Smooth muscle cell (in vitro differentiated cells): ENCODE results near the gene TTC27. TPM values are rescaled to one million over a fixed set of nuclear protein-coding genes. Genes with fewer than 3 reads are reported as not detected.

Experiments
- DNase-seq: peaks from one replicate; lab custom pipeline; 2025; ENCODE audit not compliant: unreplicated experiment; lab: John Stamatoyannopoulos, UW
- H2AFZ ChIP-seq: fragments of 200-600 bp; sonication (generic); 2 replicates; pipeline ENCODE4 v1.6.0; 2016; ENCODE audit warnings: antibody characterized with exemption, low read depth, mild to moderate bottlenecking
- H3F3A ChIP-seq: fragments of 200-600 bp; sonication (generic); 2 replicates; pipeline ENCODE4 v1.6.0; 2017; ENCODE audit warnings: antibody characterized with exemption, low read depth
- H3K27ac ChIP-seq: fragments of 200-600 bp; sonication (generic); 2 replicates; pipeline ENCODE4 v1.5.1; 2016; ENCODE audit warnings: low read depth, mild to moderate bottlenecking
- H3K27me3 ChIP-seq: fragments of 200-600 bp; sonication (generic); 2 replicates; pipeline ENCODE4 v1.6.1; 2016; ENCODE audit warnings: low read depth, mild to moderate bottlenecking
- H3K36me3 ChIP-seq: fragments of 200-600 bp; sonication (generic); 2 replicates; pipeline ENCODE4 v1.5.1; 2016; ENCODE audit warnings: low read depth
- H3K4me1 ChIP-seq: fragments of 200-600 bp; sonication (generic); 2 replicates; pipeline ENCODE4 v1.5.1; 2016; ENCODE audit warnings: low read depth
- H3K4me2 ChIP-seq: fragments of 200-600 bp; sonication (generic); 2 replicates; pipeline ENCODE4 v1.6.0; 2016; ENCODE audit warnings: mild to moderate bottlenecking
- H3K4me3 ChIP-seq: fragments of 200-600 bp; sonication (generic); 2 replicates; pipeline ENCODE4 v1.5.1; 2016; ENCODE audit warnings: mild to moderate bottlenecking
- H3K79me2 ChIP-seq: fragments of 200-600 bp; sonication (generic); 2 replicates; pipeline ENCODE4 v1.6.0; 2016; ENCODE audit warnings: low read depth, mild to moderate bottlenecking
- H3K9ac ChIP-seq: fragments of 200-600 bp; sonication (generic); 2 replicates; pipeline ENCODE4 v1.6.0; 2016; ENCODE audit warnings: low read depth
- H3K9me3 ChIP-seq: fragments of 200-600 bp; sonication (generic); replicated peaks from 2 replicates; pipeline ENCODE4 v1.5.1; 2016; ENCODE audit warnings: low read depth
- H4K20me1 ChIP-seq: fragments of 200-600 bp; sonication (generic); 2 replicates; pipeline ENCODE4 v1.6.0; 2016; ENCODE audit warnings: low read depth
- CTCF ChIP-seq: fragments of 200-600 bp; sonication (generic); IDR thresholded peaks from 2 replicates; pipeline ENCODE4 v1.5.1; 2017; ENCODE audit warnings: borderline replicate concordance, mild to moderate bottlenecking, antibody characterized with exemption; ENCODE audit not compliant: insufficient read depth, poor library complexity, severe bottlenecking
- WGBS: methylation state at CpG from one replicate; pipeline ENCODE4 v1.1.7; 2016; ENCODE audit warnings: low lambda C conversion rate; 5-methylcytosine and 5-hydroxymethylcytosine counted together
- polyA plus RNA-seq: library from polyadenylated mRNA; unstranded; fragments of >200 nt; fragmentation: Nextera tagmentation; extraction: Ambion mirVana; gene quantifications from 2 replicates; pipeline ENCODE4 v1.2.1, GENCODE V29; 2016
- total RNA-seq: library from RNA; depleted of rRNA; stranded (reverse); fragments of >200 nt; gene quantifications from 2 replicates; pipeline ENCODE4 v1.2.3, GENCODE V29; 2014

TTC27 gene
- total and polyA plus RNA-seq, 2 experiments from 2014 or later, result 9.2 to 12.1 TPM

DNA sequence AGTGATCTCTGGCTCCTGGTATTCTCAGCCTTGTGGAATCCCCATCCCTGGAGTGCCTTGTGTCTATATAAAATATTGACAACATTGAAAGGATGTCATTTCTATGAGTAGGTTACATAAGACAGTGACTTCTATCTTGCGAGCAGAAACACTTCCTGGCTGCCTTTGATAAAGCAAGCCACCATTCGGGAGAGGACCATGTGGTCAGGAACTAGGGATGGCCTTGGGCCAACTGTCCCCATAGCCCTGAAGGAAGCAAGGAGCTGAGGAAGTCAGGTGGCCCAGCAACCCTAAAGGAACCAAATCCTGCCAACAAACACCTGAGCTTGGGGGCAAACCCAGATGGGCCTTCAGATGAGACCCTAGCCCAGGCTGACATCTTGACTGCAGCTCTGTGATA lies 205.9 kb downstream of the TTC27 start:
- Histone ChIP-seq H2AFZ (no peak overlapping the region), H3K79me2 (no peaks in the 10 kb centered on the region), H3K36me3 (no peaks in the 10 kb centered on the region), H3K4me1 (peaks cover 7% of the 10 kb centered on the region), H3K27ac (no peak overlapping the region), H3K9me3 (no peaks in the 10 kb centered on the region), H3F3A (no peaks in the 10 kb centered on the region), H3K4me2 (no peak overlapping the region), H4K20me1 (no peaks in the 10 kb centered on the region), H3K27me3 (no peaks in the 10 kb centered on the region), H3K4me3 (no peak overlapping the region), H3K9ac (no peak overlapping the region)
- DNase-seq, result no peak
- 91% methylated on average over 2 of the region's 2 CpGs for WGBS
- TF ChIP-seq CTCF, result no peak

GRCh38 chr2:32835148-32835547 lies 207.3 kb downstream of the TTC27 start:
- H3K9ac ChIP-seq, result no peak overlapping the region
- no peak overlapping the region for H2AFZ ChIP-seq
- H3K27ac ChIP-seq, result no peak overlapping the region
- H3K27me3 ChIP-seq, result no peaks in the 10 kb centered on the region
- no peak for TF ChIP-seq CTCF
- no peaks in the 10 kb centered on the region for H3K36me3 ChIP-seq
- H4K20me1 ChIP-seq, result no peaks in the 10 kb centered on the region
- H3F3A ChIP-seq, result no peaks in the 10 kb centered on the region
- no peak overlapping the region for H3K4me2 ChIP-seq
- 89% methylated on average over 3 of the region's 3 CpGs for WGBS
- peaks cover 7% of the 10 kb centered on the region for H3K4me1 ChIP-seq
- DNase-seq, result no peak
- H3K79me2 ChIP-seq, result no peaks in the 10 kb centered on the region
- no peaks in the 10 kb centered on the region for H3K9me3 ChIP-seq
- H3K4me3 ChIP-seq, result no peak overlapping the region

GRCh38 chr2:32836933-32837332 lies 209.1 kb downstream of the TTC27 start:
- peaks cover 7% of the 10 kb centered on the region for H3K4me1 ChIP-seq
- H3F3A ChIP-seq, result no peaks in the 10 kb centered on the region
- no peaks in the 10 kb centered on the region for H4K20me1 ChIP-seq
- no peak overlapping the region for H3K4me3 ChIP-seq
- DNase-seq, result no peak
- 64% methylated on average over 5 of the region's 5 CpGs for WGBS
- TF ChIP-seq CTCF, result no peak
- H3K9ac ChIP-seq, result no peak overlapping the region
- H3K9me3 ChIP-seq, result no peaks in the 10 kb centered on the region
- H2AFZ ChIP-seq, result no peak overlapping the region
- H3K27ac ChIP-seq, result no peak overlapping the region
- H3K27me3 ChIP-seq, result no peaks in the 10 kb centered on the region
- H3K4me2 ChIP-seq, result no peak overlapping the region
- no peaks in the 10 kb centered on the region for H3K79me2 ChIP-seq
- no peaks in the 10 kb centered on the region for H3K36me3 ChIP-seq

DNA sequence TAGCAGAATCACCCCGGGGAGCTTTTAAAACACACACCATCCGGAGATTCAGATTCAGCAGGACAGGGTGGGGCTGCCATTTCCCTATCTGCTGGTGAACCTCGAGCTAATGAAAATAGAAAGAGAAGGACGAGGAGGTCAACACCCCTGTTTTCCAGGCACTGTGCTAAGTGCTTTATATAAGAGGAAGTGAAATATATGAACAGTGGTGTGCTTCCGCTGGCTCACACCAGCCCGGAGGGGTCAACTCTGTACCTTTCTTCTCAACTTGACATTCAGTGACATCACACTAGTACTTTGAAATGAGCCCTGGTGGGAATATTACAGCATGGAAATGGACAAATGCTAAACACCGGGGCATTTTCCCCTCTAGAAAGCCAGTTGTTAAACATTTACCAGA lies 210.6 kb downstream of the TTC27 start:
- Histone ChIP-seq H3K36me3 (no peaks in the 10 kb centered on the region), H3K4me1 (no peaks in the 10 kb centered on the region), H4K20me1 (no peaks in the 10 kb centered on the region), H3K79me2 (no peaks in the 10 kb centered on the region), H3K9ac (no peak overlapping the region), H2AFZ (no peak overlapping the region), H3K4me3 (no peak overlapping the region), H3K9me3 (no peaks in the 10 kb centered on the region), H3F3A (no peaks in the 10 kb centered on the region), H3K27me3 (no peaks in the 10 kb centered on the region), H3K27ac (no peak overlapping the region), H3K4me2 (no peak overlapping the region)
- DNase-seq, result no peak
- 94% methylated on average over 7 of the region's 7 CpGs for WGBS
- no peak for TF ChIP-seq CTCF
